Vagina (tissue), 2 donors: ENCODE measurements around the gene ERP27. TPM values are rescaled to one million over a fixed set of nuclear protein-coding genes. Genes with fewer than 3 reads are reported as not detected.

Experiments used
- DNase-seq, 2 donors: peaks; one replicate each; pipeline ENCODE4 v3.0.0-alpha.2; 2017; ENCODE audit errors: extremely low spot score in 2 of 2
- H3K27ac ChIP-seq: fragments of 200-600 bp; sonication (generic); one replicate; pipeline ENCODE4 v1.5.1; 2019
- H3K27me3 ChIP-seq: fragments of 200-600 bp; sonication (generic); one replicate; pipeline ENCODE4 v1.5.1; 2019
- H3K36me3 ChIP-seq, 2 donors: fragments of 200-600 bp; sonication (generic); one replicate each; pipeline ENCODE4 v1.5.1; 2017 to 2019
- H3K4me1 ChIP-seq: fragments of 200-600 bp; sonication (generic); one replicate; pipeline ENCODE4 v1.5.1; 2019
- H3K4me3 ChIP-seq, 2 donors: fragments of 200-600 bp; sonication (generic); 1 replicate in 1 of 2; 2 replicates in 1 of 2; pipeline ENCODE4 v1.5.1; 2016 to 2019
- H3K9me3 ChIP-seq: fragments of 200-600 bp; sonication (generic); one replicate; pipeline ENCODE4 v1.5.1; 2019
- CTCF ChIP-seq, 3 experiments: fragments of 450-650 bp in 2 of 3; fragments of 200-600 bp in 1 of 3; sonication (generic) in 1 of 3; IDR thresholded peaks; one replicate each; pipeline ENCODE4 v1.5.1; 2017 to 2019; ENCODE audit warnings: antibody characterized with exemption in 3 of 3, mild to moderate bottlenecking in 2 of 3, moderate library complexity in 2 of 3
- POLR2A ChIP-seq, 2 donors: fragments of 450-650 bp; IDR thresholded peaks; one replicate each; pipeline ENCODE4 v1.6.1; 2017; ENCODE audit warnings: antibody characterized with exemption in 2 of 2, mild to moderate bottlenecking in 2 of 2, moderate library complexity in 2 of 2
- POLR2AphosphoS5 ChIP-seq, 2 donors: sonication (generic); formaldehyde crosslinking; IDR thresholded peaks; one replicate each; pipeline ENCODE4 v1.9.0; 2017; ENCODE audit warnings: antibody characterized with exemption in 2 of 2, mild to moderate bottlenecking in 2 of 2, low read depth in 1 of 2; ENCODE audit not compliant: insufficient read depth in 1 of 2
- intact Hi-C: fragments of 100-400 bp; cut with DNase I; formaldehyde crosslinking; loops from one replicate; pipeline ENCODE4 v1.15.1; 2023
- total RNA-seq: library from RNA; depleted of rRNA; stranded (reverse); fragments of >200 nt; gene quantifications from one replicate; pipeline ENCODE4 v1.2.3, GENCODE V29; 2016

Gene ERP27
- total RNA-seq: 2.2 TPM

GRCh38 chr12:14938301-14938700 lies at the start of gene ERP27:
Gene ERP27 (minus strand): TSS chr12:14938537. CDS start chr12:14938508, 29 bp downstream.
- Histone ChIP-seq H3K36me3 (no peaks in the 10 kb centered on the region), H3K27ac (no peak within 1 kb of the TSS), H3K27me3 (no peaks in the 10 kb centered on the region), H3K9me3 (no peaks in the 10 kb centered on the region), H3K4me1 (no peaks in the 10 kb centered on the region), H3K4me3 (no peak within 1 kb of the TSS)
- intact Hi-C loops: no loop called here
- TF ChIP-seq POLR2AphosphoS5 (IDR thresholded peaks at IDR 0.05; ENCODE audit: insufficient read depth in 1 of 2, low read depth in 1 of 2): no peak
- no peak for TF ChIP-seq CTCF (IDR thresholded peaks at IDR 0.05)
- TF ChIP-seq POLR2A (IDR thresholded peaks at IDR 0.05): no peak
- no peak for DNase-seq

- Histone ChIP-seq H3K4me3 (no peak overlapping the region), H3K27ac (no peak overlapping the region), H3K9me3 (no peaks in the 10 kb centered on the region), H3K4me1 (no peaks in the 10 kb centered on the region), H3K27me3 (no peaks in the 10 kb centered on the region), H3K36me3 (no peaks in the 10 kb centered on the region)
- intact Hi-C loops: no loop called here
- no peak for DNase-seq
- TF ChIP-seq POLR2AphosphoS5 (IDR thresholded peaks at IDR 0.05; ENCODE audit: insufficient read depth in 1 of 2, low read depth in 1 of 2): no peak
- no peak for TF ChIP-seq POLR2A (IDR thresholded peaks at IDR 0.05)
- TF ChIP-seq CTCF (IDR thresholded peaks at IDR 0.05): no peak
Observed at GRCh38 chr12:14988035-14988434, 49.7 kb upstream of the ERP27 start.

- TF ChIP-seq POLR2A (IDR thresholded peaks at IDR 0.05): no peak
- TF ChIP-seq POLR2AphosphoS5 (IDR thresholded peaks at IDR 0.05; ENCODE audit: insufficient read depth in 1 of 2, low read depth in 1 of 2): no peak
- TF ChIP-seq CTCF (IDR thresholded peaks at IDR 0.05): no peak
- intact Hi-C loops: no loop called here
- no peaks in the 10 kb centered on the region for H3K4me1 ChIP-seq
- no peak for DNase-seq
- H3K36me3 ChIP-seq: no peaks in the 10 kb centered on the region
- no peak overlapping the region for H3K27ac ChIP-seq
- no peaks in the 10 kb centered on the region for H3K9me3 ChIP-seq
- H3K27me3 ChIP-seq: no peaks in the 10 kb centered on the region
- no peak overlapping the region for H3K4me3 ChIP-seq
Observed at GRCh38 chr12:14986449-14986848, 48.1 kb upstream of the ERP27 start.

- DNase-seq: no peak
- intact Hi-C loops: no loop called here
- H3K27ac ChIP-seq: no peak overlapping the region
- H3K4me1 ChIP-seq: no peaks in the 10 kb centered on the region
- H3K4me3 ChIP-seq: no peak overlapping the region
- H3K9me3 ChIP-seq: no peaks in the 10 kb centered on the region
- no peaks in the 10 kb centered on the region for H3K36me3 ChIP-seq
- no peaks in the 10 kb centered on the region for H3K27me3 ChIP-seq
- no peak for TF ChIP-seq POLR2AphosphoS5 (IDR thresholded peaks at IDR 0.05; ENCODE audit: insufficient read depth in 1 of 2, low read depth in 1 of 2)
- TF ChIP-seq POLR2A (IDR thresholded peaks at IDR 0.05): no peak
- no peak for TF ChIP-seq CTCF (IDR thresholded peaks at IDR 0.05)
Observed at GRCh38 chr12:14984766-14985285, 46.5 kb upstream of the ERP27 start.

GRCh38 chr12:14984036-14984435 lies 45.7 kb upstream of the ERP27 start:
- intact Hi-C loops: no loop called here
- H3K4me1 ChIP-seq: no peaks in the 10 kb centered on the region
- no peak overlapping the region for H3K27ac ChIP-seq
- H3K27me3 ChIP-seq: no peaks in the 10 kb centered on the region
- TF ChIP-seq CTCF (IDR thresholded peaks at IDR 0.05) (no peak), POLR2AphosphoS5 (IDR thresholded peaks at IDR 0.05; ENCODE audit: insufficient read depth in 1 of 2, low read depth in 1 of 2) (no peak), POLR2A (IDR thresholded peaks at IDR 0.05) (no peak)
- no peak overlapping the region for H3K4me3 ChIP-seq
- DNase-seq: no peak
- H3K9me3 ChIP-seq: no peaks in the 10 kb centered on the region
- no peaks in the 10 kb centered on the region for H3K36me3 ChIP-seq
